ENCODE data around the gene SYNGR2. TPM values are rescaled to one million over a fixed set of nuclear protein-coding genes. Genes with fewer than 3 reads are reported as not detected.

SYNGR2 gene
- polyA plus RNA-seq, 1 experiment: 135 TPM

DNA sequence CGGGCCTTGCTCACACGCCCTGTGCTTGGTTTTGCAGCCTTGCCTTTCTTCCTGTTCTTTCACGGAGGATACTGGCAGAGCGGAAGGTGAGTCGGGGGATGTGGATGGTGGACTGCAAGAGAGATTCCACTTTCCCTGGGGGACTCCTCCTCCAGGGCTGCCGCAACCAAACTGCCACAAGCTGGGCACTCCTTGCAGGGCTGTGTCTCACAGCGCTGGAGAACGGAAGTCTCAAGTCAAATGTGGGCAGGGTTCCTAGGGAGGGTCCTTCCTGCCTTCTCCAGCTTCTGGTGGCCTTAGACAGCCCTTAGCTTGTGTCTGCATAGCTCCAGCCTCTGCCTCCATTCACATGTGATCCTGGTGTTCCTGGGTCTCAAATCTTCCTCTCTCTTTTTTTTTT lies 34.3 kb downstream of the SYNGR2 start:
- POLR2A ChIA-PET: no interaction called here
- CTCF ChIA-PET: interaction anchor here (0.6 to 0.8 kb wide), 4 partner anchors 15 to 500 kb away, joined by 3 to 4 read pairs (median 3); partner anchors contain the start of gene AFMID
- Histone ChIP-seq H3K36me3 (ENCODE audit: control insufficient read depth, insufficient read depth, low read length) (no peaks in the 10 kb centered on the region; the same call in 1 of the 2 replicates), H3K27me3 (ENCODE audit: control insufficient read depth, insufficient read depth, low read length) (no peaks in the 10 kb centered on the region), H3K4me3 (ENCODE audit: low read depth, low read length) (no peak overlapping the region)
- DNase-seq (ENCODE audit: low read depth): no peak
- TF ChIP-seq, protein P1, sequence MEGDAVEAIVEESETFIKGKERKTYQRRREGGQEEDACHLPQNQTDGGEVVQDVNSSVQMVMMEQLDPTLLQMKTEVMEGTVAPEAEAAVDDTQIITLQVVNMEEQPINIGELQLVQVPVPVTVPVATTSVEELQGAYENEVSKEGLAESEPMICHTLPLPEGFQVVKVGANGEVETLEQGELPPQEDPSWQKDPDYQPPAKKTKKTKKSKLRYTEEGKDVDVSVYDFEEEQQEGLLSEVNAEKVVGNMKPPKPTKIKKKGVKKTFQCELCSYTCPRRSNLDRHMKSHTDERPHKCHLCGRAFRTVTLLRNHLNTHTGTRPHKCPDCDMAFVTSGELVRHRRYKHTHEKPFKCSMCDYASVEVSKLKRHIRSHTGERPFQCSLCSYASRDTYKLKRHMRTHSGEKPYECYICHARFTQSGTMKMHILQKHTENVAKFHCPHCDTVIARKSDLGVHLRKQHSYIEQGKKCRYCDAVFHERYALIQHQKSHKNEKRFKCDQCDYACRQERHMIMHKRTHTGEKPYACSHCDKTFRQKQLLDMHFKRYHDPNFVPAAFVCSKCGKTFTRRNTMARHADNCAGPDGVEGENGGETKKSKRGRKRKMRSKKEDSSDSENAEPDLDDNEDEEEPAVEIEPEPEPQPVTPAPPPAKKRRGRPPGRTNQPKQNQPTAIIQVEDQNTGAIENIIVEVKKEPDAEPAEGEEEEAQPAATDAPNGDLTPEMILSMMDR (IDR thresholded peaks at IDR 0.05; ENCODE audit: insufficient read depth, low read depth, low read length): no peak

DNA sequence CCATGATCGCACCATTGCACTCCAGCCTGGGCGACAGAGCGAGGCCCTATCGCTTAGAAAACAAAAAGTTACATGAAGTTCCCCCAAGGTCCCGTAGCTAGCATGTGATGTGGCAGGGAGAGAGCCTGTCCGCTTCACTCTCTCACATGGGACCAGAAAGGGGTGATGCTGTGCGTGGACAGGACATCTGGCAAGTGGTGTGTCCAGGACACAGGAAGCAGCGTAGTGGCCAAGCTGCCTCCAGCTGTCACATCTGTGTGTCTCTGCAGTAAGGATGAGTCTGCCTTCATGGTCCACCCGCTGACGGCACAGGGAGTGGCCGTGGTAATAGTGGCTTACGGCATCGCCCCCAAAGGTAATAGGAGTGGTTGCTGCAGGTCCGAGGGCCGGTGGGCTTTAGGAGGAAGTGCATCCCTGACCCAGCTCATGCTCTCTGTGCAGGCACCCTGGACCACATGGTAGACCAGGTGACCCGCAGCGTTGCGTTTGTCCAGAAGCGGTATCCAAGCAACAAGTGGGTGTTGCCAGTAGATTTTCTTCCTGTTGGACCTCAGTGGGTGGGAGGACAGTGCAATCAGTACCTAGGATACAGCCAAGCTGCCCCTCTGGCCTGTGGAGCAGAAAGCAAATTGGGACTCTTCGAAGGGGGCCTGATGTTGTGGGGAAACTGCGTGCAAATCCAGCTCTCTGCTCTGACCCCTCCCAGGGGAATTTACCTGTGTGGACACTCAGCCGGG lies 36.2 kb downstream of the SYNGR2 start:
- ChIA-PET CTCF (interaction anchor here (0.9 kb wide), 1 partner anchor 46 kb away, joined by 3 read pairs; no protein-coding TSS in a partner anchor), POLR2A (no interaction called here)
- no peaks in the 10 kb centered on the region for H3K27me3 ChIP-seq (ENCODE audit: control insufficient read depth, insufficient read depth, low read length)
- TF ChIP-seq, protein P1 (IDR thresholded peaks at IDR 0.05; ENCODE audit: insufficient read depth, low read depth, low read length): no peak
- no peaks in the 10 kb centered on the region; the same call in 1 of the 2 replicates for H3K36me3 ChIP-seq (ENCODE audit: control insufficient read depth, insufficient read depth, low read length)
- H3K4me3 ChIP-seq (ENCODE audit: low read depth, low read length): no peak overlapping the region
- no peak for DNase-seq (ENCODE audit: low read depth)

DNA sequence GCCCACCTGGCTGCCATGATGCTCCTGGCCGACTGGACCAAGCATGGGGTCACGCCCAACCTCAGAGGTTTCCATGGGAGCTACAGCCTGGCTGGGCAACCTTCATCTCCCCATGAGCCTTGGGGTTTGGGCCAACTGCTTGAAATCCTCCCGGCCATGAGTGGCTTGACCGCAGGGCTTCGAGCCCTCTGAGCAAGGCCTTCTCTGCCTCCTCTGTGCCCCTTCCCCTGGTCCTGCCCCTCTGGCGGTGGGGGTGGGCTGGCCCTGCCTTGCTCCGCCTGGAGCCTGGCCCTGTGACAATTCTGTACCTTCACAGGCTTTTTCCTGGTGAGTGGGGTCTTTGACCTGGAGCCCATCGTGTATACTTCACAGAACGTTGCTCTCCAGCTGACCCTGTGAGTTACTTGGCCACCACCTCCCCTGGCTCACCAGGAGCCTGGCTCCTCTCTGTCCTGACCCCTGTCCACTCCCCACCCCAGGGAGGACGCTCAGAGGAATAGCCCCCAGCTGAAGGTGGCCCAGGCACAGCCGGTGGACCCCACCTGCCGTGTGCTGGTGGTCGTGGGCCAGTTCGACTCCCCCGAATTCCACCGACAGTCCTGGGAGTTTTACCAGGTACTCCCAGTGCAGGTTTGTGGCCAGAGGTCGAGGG lies 36.9 kb downstream of the SYNGR2 start:
- H3K27me3 ChIP-seq (ENCODE audit: control insufficient read depth, insufficient read depth, low read length): no peaks in the 10 kb centered on the region
- H3K4me3 ChIP-seq (ENCODE audit: low read depth, low read length): no peak overlapping the region
- DNase-seq (ENCODE audit: low read depth): no peak
- ChIA-PET POLR2A (no interaction called here), CTCF (interaction anchor here (0.9 to 1.6 kb wide), 2 partner anchors 19 to 45 kb away, joined by 3 to 5 read pairs; partner anchors contain the start of gene TK1)
- no peaks in the 10 kb centered on the region; the same call in 1 of the 2 replicates for H3K36me3 ChIP-seq (ENCODE audit: control insufficient read depth, insufficient read depth, low read length)
- TF ChIP-seq, protein P1 (IDR thresholded peaks at IDR 0.05; ENCODE audit: insufficient read depth, low read depth, low read length): no peak

DNA sequence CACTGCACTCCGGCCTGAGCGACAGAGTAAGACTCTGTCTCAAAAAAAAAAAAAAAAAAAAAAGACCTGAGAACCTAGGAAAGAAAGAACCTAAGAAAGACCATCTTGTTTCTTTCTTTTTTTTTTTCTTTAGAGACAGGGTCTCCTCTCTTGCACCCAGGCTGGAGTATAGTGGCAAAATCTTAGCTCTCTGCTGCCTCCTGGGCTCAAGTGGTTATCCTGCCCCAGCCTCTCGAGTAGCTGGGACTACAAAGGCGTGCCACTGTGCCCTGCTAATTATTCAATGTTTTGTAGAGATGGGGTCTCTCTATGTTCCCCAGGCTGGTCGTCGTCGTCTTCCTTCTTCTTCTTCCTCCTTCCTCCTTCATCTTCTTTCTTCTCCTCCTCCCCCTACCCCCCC lies 37.9 kb downstream of the SYNGR2 start:
- TF ChIP-seq, protein P1 (IDR thresholded peaks at IDR 0.05; ENCODE audit: insufficient read depth, low read depth, low read length): no peak
- Histone ChIP-seq H3K4me3 (ENCODE audit: low read depth, low read length) (no peak overlapping the region), H3K27me3 (ENCODE audit: control insufficient read depth, insufficient read depth, low read length) (no peaks in the 10 kb centered on the region), H3K36me3 (ENCODE audit: control insufficient read depth, insufficient read depth, low read length) (no peaks in the 10 kb centered on the region; the same call in 1 of the 2 replicates)
- DNase-seq (ENCODE audit: low read depth): no peak
- POLR2A ChIA-PET: no interaction called here
- CTCF ChIA-PET: interaction anchor here (1.6 kb wide), 2 partner anchors 20 to 94 kb away, joined by 4 to 5 read pairs; partner anchors contain the start of gene TK1

DNA sequence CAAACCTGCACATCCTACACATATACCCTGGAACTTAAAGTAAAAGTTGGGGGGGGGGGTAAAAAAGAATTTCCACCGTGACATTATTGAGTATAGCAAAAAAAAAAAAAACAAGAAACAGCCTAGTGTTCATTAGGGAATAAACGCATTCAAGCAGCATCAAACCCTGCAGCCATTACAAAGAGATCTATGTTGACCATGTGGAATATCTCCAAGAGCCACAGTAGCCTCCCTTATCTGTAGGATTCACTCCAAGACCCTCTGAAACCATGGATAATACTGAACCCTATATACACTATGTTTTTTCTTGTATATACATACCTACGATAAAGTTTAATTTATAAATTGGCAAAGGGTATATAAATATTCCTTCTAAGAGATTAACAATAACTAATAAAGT lies 40.1 kb downstream of the SYNGR2 start:
- H3K4me3 ChIP-seq (ENCODE audit: low read depth, low read length): no peak overlapping the region
- no peaks in the 10 kb centered on the region for H3K27me3 ChIP-seq (ENCODE audit: control insufficient read depth, insufficient read depth, low read length)
- POLR2A ChIA-PET: no interaction called here
- CTCF ChIA-PET: no interaction called here
- DNase-seq (ENCODE audit: low read depth): no peak
- H3K36me3 ChIP-seq (ENCODE audit: control insufficient read depth, insufficient read depth, low read length): no peaks in the 10 kb centered on the region
- TF ChIP-seq, protein P1 (IDR thresholded peaks at IDR 0.05; ENCODE audit: insufficient read depth, low read depth, low read length): no peak

All from BJ (cell line).